ENCODE results near the gene CYP27A1. TPM values are rescaled to one million over a fixed set of nuclear protein-coding genes. Genes with fewer than 3 reads are reported as not detected.

CYP27A1 gene
- total and polyA plus RNA-seq, 4 donors = 112 to 354 (median 305) TPM

GRCh38 chr2:218792433-218792832, 10.5 kb downstream of the CYP27A1 start:
- Histone ChIP-seq H3K9me3 (ENCODE audit: control insufficient read depth in 4 of 4, low read length in 3 of 4) (no peaks in the 10 kb centered on the region), H3K4me3 (ENCODE audit: low read depth in 1 of 3, low read length in 3 of 3) (no peak overlapping the region), H3K27me3 (ENCODE audit: control insufficient read depth in 4 of 4, insufficient read depth in 4 of 4, low read length in 3 of 4) (no peaks in the 10 kb centered on the region), H3K4me1 (ENCODE audit: control insufficient read depth in 4 of 4, insufficient read depth in 4 of 4, low read length in 3 of 4) (peaks cover 1 to 32% (median 14%) of the 10 kb centered on the region in 4 donors), H3K9ac (ENCODE audit: low read depth in 1 of 2, low read length in 2 of 2) (no peak overlapping the region), H3K36me3 (ENCODE audit: control insufficient read depth in 4 of 4, insufficient read depth in 3 of 4, low read depth in 1 of 4, low read length in 3 of 4) (peaks cover 0 to 3% (median 1%) of the 10 kb centered on the region in 4 donors), H3K27ac (ENCODE audit: low read depth in 1 of 2, low read length in 2 of 2) (no peak overlapping the region)
- no peak for DNase-seq (ENCODE audit: low spot score)
- no peak for TF ChIP-seq FOXA1 (IDR thresholded peaks at IDR 0.05)
- TF ChIP-seq TAF1 (conservative IDR thresholded peaks at IDR 0.05) = no peak
- TF ChIP-seq FOXA2 (IDR thresholded peaks at IDR 0.05) = no peak
- TF ChIP-seq HNF4A (conservative IDR thresholded peaks at IDR 0.05) = no peak
- TF ChIP-seq YY1 (IDR thresholded peaks at IDR 0.05) = no peak
- no peak for TF ChIP-seq SP1 (IDR thresholded peaks at IDR 0.05)
- no peak for TF ChIP-seq GABPA (IDR thresholded peaks at IDR 0.05 in 1 of 2, conservative IDR thresholded peaks at IDR 0.05 in 1 of 2)
- no peak for TF ChIP-seq CTCF (IDR thresholded peaks at IDR 0.05; ENCODE audit: low read depth, low read length, missing input control)
- TF ChIP-seq JUND (IDR thresholded peaks at IDR 0.05) = no peak
- TF ChIP-seq NR2F2 (IDR thresholded peaks at IDR 0.05) = no peak
- TF ChIP-seq ZBTB33 (IDR thresholded peaks at IDR 0.05) = no peak
- TF ChIP-seq EGR1 (IDR thresholded peaks at IDR 0.05; ENCODE audit: low read depth in 2 of 2) = no peak
- no peak for TF ChIP-seq RXRA (IDR thresholded peaks at IDR 0.05)
- TF ChIP-seq HNF4G (IDR thresholded peaks at IDR 0.05) = no peak
- TF ChIP-seq MAX (IDR thresholded peaks at IDR 0.05) = no peak
- no peak for TF ChIP-seq REST (IDR thresholded peaks at IDR 0.05)
- TF ChIP-seq RAD21 (IDR thresholded peaks at IDR 0.05) = no peak
- TF ChIP-seq ATF3 (IDR thresholded peaks at IDR 0.05) = no peak
- WGBS = 96% methylated on average over 1 of the region's 1 CpG
